Osteocyte (in vitro differentiated cells): Measurements from ENCODE around the gene C21orf58. TPM values are rescaled to one million over a fixed set of nuclear protein-coding genes. Genes with fewer than 3 reads are reported as not detected.
"Not testable (repeated sequence)": the region's sequence is repeated elsewhere in the genome, so short reads cannot be mapped to it uniquely, and the experiment has no call there.

Experiments
- DNase-seq: peaks from one replicate; pipeline ENCODE4 v3.0.0; 2021; ENCODE audit warnings: mixed read lengths; ENCODE audit not compliant: unreplicated experiment; ENCODE audit errors: extremely low spot score
- H3K27ac Mint-ChIP-seq: one replicate; pipeline ENCODE4 v1.8.0; 2021; ENCODE audit warnings: mild to moderate bottlenecking, mixed read lengths; ENCODE audit not compliant: unreplicated experiment
- H3K27me3 Mint-ChIP-seq: one replicate; pipeline ENCODE4 v1.8.0; 2021; ENCODE audit warnings: mixed read lengths; ENCODE audit not compliant: unreplicated experiment
- H3K36me3 Mint-ChIP-seq: one replicate; pipeline ENCODE4 v1.8.0; 2021; ENCODE audit warnings: mixed read lengths; ENCODE audit not compliant: unreplicated experiment
- H3K4me1 Mint-ChIP-seq: one replicate; pipeline ENCODE4 v1.8.0; 2021; ENCODE audit warnings: mixed read lengths; ENCODE audit not compliant: unreplicated experiment
- H3K4me3 Mint-ChIP-seq: one replicate; pipeline ENCODE4 v1.8.0; 2021; ENCODE audit warnings: mild to moderate bottlenecking, moderate library complexity, mixed read lengths; ENCODE audit not compliant: unreplicated experiment
- H3K9me3 Mint-ChIP-seq: one replicate; pipeline ENCODE4 v1.8.0; 2021; ENCODE audit warnings: mixed read lengths; ENCODE audit not compliant: unreplicated experiment
- CTCF ChIP-seq: fragments of 200-600 bp; sonication (generic); IDR thresholded peaks from 2 replicates; pipeline ENCODE4 v1.5.0; 2021; ENCODE audit warnings: antibody characterized with exemption, mild to moderate bottlenecking, moderate library complexity
- long read RNA-seq: library from polyadenylated mRNA; unstranded; transcript quantifications from one replicate; pipeline ENCODE4 v2.0.0, GENCODE V29; 2021
- total RNA-seq: library from RNA; stranded (reverse); gene quantifications from 2 replicates; pipeline ENCODE4 v1.2.1, GENCODE V29; 2021

The C21orf58 gene
- total RNA-seq, result 6.9 and 9.1 TPM in 2 replicates
- long read RNA-seq, partial matches to known transcripts, result 0 of 2 reads
- long read RNA-seq, other reads (novel, unspliced or antisense), result 2 of 2 reads

DNA sequence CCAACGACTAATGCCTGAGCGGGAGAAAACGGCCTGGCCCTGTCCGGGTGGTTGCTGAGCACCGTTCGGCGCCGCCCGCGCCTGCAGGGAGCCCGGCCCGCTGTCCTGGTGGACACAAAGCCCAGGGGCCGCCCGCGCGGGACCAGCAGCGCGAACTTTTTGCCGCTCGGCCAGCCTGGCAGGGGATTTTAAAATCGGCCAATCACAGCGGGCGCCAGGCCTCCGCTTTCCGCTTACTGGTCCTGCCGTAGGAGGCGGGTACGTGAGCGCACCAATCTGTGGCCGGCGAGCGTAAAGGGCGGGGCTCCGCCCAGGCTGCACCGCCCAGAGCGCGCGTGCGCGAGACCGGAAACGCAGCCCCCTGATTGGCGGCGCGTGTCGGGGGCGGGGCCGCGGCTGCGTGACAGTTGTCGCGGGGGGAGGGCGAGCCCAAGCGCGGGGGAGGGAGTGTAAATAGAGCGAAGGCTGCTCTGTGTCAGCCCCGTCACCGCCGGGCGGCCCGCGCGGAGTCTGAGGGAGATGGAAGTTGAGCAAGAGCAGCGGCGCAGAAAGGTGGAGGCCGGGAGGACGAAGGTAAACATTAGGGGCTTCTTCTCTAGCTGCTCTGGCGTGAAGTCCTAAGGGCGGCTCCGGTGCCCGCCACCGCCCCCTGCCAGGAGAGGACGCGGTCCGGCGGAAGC is at the start of gene C21orf58, which contains the start of gene PCNT:
Gene C21orf58, minus strand, starts transcription at position 161 of the 680 bp plus-strand sequence. CDS start 1,132 bp downstream, outside the sequence.
Gene PCNT, plus strand, starts transcription at position 447 of the 680 bp plus-strand sequence. Its CDS starts 73 bp downstream, at position 520.
- Mint-ChIP-seq H3K4me1 (peaks cover 43% of the 10 kb centered on the region), H3K27ac (peak within 1 kb of the TSS; percentile 97), H3K36me3 (peaks cover 13% of the 10 kb centered on the region), H3K9me3 (no peaks in the 10 kb centered on the region), H3K4me3 (peak within 1 kb of the TSS; percentile 95), H3K27me3 (no peaks in the 10 kb centered on the region)
- DNase-seq, result peak; percentile 100
- TF ChIP-seq CTCF, result no peak

DNA sequence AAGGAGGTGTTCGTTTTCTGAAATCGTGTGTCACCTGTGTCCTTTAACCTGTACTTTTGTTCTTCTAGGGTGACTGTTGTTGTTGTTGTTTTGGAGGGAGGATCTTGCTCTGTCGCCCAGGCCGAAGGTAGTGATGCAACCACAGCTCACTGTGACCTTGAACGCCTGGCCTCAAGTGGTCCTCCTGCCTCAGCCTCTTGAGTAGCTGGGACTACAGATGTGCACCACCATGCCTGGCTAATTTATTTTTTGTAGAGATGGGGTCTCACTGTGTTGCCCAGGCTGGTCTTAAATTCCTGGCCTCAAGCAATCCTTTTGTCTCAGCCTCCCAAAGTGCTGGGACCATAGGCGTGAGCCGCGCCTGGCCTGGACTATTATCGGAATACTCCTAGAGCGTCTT is 49.3 kb upstream of the C21orf58 start:
- H3K27me3 Mint-ChIP-seq, H3K9me3 Mint-ChIP-seq, DNase-seq, H3K4me3 Mint-ChIP-seq, H3K27ac Mint-ChIP-seq, H3K4me1 Mint-ChIP-seq, H3K36me3 Mint-ChIP-seq: not testable (repeated sequence)

GRCh38 chr21:46372014-46372485 is 48.4 kb upstream of the C21orf58 start:
- Mint-ChIP-seq H3K36me3 (peaks cover 5% of the 10 kb centered on the region), H3K27ac (no peak overlapping the region), H3K27me3 (no peaks in the 10 kb centered on the region), H3K4me1 (peaks cover 4% of the 10 kb centered on the region), H3K4me3 (no peak overlapping the region), H3K9me3 (no peaks in the 10 kb centered on the region)
- DNase-seq, result no peak
- TF ChIP-seq CTCF, result no peak

- no peaks in the 10 kb centered on the region for H3K9me3 Mint-ChIP-seq
- no peak overlapping the region for H3K4me3 Mint-ChIP-seq
- H3K27me3 Mint-ChIP-seq, result no peaks in the 10 kb centered on the region
- H3K27ac Mint-ChIP-seq, result no peak overlapping the region
- no peak for DNase-seq
- peaks cover 11% of the 10 kb centered on the region for H3K36me3 Mint-ChIP-seq
- TF ChIP-seq CTCF, result no peak
- H3K4me1 Mint-ChIP-seq, result peaks cover 4% of the 10 kb centered on the region
Observed at GRCh38 chr21:46371204-46372013, 47.7 kb upstream of the C21orf58 start.

DNA sequence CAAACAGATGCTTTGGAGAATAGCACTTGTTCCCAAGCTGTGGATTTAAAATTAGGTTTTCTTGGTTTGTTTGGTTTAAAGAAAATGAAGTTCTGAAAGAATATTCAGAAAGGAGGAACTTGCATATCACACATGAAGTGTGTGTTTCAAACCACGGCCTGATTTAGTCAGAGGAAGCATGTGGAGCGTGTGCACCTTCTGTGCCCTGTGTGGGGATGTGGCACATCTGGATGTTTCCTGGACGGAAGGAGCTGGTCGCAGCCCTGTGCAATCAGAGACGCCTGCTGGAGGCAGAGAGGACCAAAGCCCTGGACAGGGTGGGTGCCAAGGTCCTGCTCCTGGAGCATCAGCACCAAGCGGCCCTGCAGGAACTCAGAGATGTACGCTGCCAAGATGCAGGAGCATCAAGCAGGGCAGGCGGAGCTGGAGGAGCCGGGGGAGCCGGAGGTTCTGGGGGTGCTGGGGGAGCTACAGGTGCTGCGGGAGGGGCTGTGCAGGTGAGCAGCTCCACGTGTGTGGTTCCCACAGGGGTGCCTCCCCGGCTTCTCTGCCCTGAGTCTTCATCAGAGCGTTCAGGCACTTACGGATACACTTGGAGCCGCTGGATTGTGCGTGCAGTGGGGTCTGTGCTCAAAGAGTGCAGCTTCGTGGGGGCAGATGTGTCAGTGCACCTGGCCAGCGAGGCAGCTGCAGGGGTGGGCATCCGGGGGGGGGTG is 46.0 kb upstream of the C21orf58 start:
- Mint-ChIP-seq H3K4me3 (no peak overlapping the region), H3K9me3 (no peaks in the 10 kb centered on the region), H3K36me3 (peaks cover 16% of the 10 kb centered on the region), H3K4me1 (peaks cover 4% of the 10 kb centered on the region), H3K27ac (no peak overlapping the region), H3K27me3 (no peaks in the 10 kb centered on the region)
- no peak for TF ChIP-seq CTCF
- no peak for DNase-seq
